Large intestine (tissue), 3 donors: Measurements from ENCODE around the gene SLC25A52. TPM values are rescaled to one million over a fixed set of nuclear protein-coding genes. Genes with fewer than 3 reads are reported as not detected.
"Not testable (repeated sequence)": the region's sequence is repeated elsewhere in the genome, so short reads cannot be mapped to it uniquely, and the experiment has no call there.

Experiments used
- DNase-seq, 2 donors: peaks; one replicate each; pipeline versions ENCODE4 v3.0.0 to v3.0.0-alpha.2; 2013
- H3K27ac ChIP-seq: one replicate; pipeline ENCODE4 v1.5.1; 2013; ENCODE audit warnings: low read length
- H3K27me3 ChIP-seq: 2 replicates; pipeline ENCODE4 v1.6.1; 2013; ENCODE audit warnings: low read length; ENCODE audit not compliant: control insufficient read depth, insufficient read depth
- H3K36me3 ChIP-seq: 2 replicates; pipeline ENCODE4 v1.6.1; 2013; ENCODE audit warnings: low read length; ENCODE audit not compliant: control insufficient read depth, insufficient read depth
- H3K4me1 ChIP-seq: one replicate; pipeline ENCODE4 v1.6.1; 2013; ENCODE audit warnings: low read length; ENCODE audit not compliant: control insufficient read depth, insufficient read depth
- H3K4me3 ChIP-seq: one replicate; pipeline ENCODE4 v1.5.1; 2013; ENCODE audit warnings: low read length
- H3K9me3 ChIP-seq: one replicate; pipeline ENCODE4 v1.6.1; 2013; ENCODE audit warnings: mild to moderate bottlenecking, low read depth, low read length, moderate library complexity; ENCODE audit not compliant: control insufficient read depth
- WGBS: methylation state at CpG from one replicate; pipeline ENCODE4 v1.1.5; 2013; ENCODE audit warnings: low lambda C conversion rate; ENCODE audit not compliant: insufficient coverage; 5-methylcytosine and 5-hydroxymethylcytosine counted together
- polyA plus RNA-seq: library from polyadenylated mRNA; unstranded; fragments of 120-200 nt; gene quantifications from one replicate; pipeline ENCODE4 v1.2.1, GENCODE V29; 2013

The SLC25A52 gene
- polyA plus RNA-seq, 1 donor = 0.04 TPM

DNA sequence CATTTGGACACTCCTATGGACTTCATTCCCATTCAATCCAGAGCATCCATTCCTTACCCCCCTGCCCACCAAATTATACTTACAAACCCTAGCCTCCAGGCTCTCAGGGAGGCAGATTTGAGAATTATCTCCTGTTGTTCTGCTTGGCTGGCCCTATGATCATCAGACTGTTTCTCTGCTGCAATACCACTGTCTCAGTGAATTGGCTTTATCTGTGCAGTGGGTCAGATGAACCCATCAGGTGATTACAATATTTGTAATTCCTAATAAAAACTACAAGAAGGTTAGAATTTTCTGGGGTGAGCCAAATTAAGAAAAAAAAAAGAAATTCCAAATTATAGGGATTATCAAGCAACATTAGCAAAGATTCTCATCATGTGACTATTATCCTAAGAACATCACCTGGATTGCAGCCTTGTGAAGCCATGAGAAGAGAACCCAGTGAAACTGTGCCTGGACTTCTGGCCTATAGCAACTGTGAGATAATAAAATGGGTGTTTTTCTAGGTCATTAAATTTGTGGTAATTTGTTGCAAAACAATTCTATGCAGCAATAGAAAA, 17.8 kb upstream of the SLC25A52 start:
- Histone ChIP-seq H3K4me3 (no peak overlapping the region), H3K27ac (no peak overlapping the region), H3K27me3 (no peaks in the 10 kb centered on the region), H3K36me3 (no peaks in the 10 kb centered on the region), H3K4me1 (peaks cover 9% of the 10 kb centered on the region), H3K9me3 (peaks cover 7% of the 10 kb centered on the region)
- DNase-seq = no peak

DNA sequence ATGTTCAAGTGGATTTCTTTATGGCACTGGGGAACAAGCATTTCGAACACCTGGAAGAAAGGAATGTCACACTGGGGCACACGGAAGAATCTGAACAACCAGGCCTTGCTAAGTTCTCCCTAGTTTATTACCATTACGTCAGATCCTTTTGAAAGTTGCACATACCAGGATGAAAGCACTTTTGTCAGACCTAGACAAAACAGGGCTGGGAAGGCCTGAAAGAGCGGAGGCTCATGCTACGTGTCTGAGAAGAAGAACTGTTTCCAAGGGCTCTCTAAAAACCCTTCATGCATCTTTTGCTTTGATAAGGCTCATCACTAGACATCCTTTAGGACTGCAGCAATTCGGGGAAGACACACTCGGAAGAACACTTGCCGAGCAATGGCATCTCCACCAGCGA, 15.4 kb upstream of the SLC25A52 start:
- Histone ChIP-seq H3K9me3 (peaks cover 7% of the 10 kb centered on the region), H3K4me3 (no peak overlapping the region), H3K36me3 (no peaks in the 10 kb centered on the region), H3K27ac (no peak overlapping the region), H3K27me3 (no peaks in the 10 kb centered on the region), H3K4me1 (peaks cover 9% of the 10 kb centered on the region)
- no peak for DNase-seq
- no CpG with 5 or more reads among the region's 9 CpGs for WGBS

GRCh38 chr18:31774962-31775361, 14.3 kb upstream of the SLC25A52 start:
- Histone ChIP-seq H3K4me1 (peaks cover 9% of the 10 kb centered on the region), H3K27ac (peak overlapping the region; percentile 37), H3K27me3 (no peaks in the 10 kb centered on the region), H3K36me3 (no peaks in the 10 kb centered on the region), H3K9me3 (peaks cover 7% of the 10 kb centered on the region), H3K4me3 (no peak overlapping the region)
- 80% methylated on average over 1 of the region's 5 CpGs for WGBS
- peak in 1 of 2 donors; percentile 46 for DNase-seq

DNA sequence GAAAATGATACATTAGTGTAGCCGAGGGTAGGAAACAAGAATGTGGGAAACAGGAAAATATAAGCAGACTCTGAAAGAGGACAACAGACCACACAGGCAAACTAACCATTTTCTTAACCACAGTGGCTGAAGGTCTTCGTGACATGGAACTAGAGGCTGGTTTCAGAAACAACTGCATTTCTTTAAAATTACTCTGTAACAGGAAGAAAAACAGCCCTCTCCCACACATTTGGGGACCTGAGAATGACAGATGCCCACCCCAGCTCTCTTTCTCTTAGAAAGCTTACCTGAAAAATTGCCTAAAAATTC, 13.8 kb upstream of the SLC25A52 start:
- H3K36me3 ChIP-seq = no peaks in the 10 kb centered on the region
- H3K27me3 ChIP-seq = no peaks in the 10 kb centered on the region
- DNase-seq = no peak
- no CpG with 5 or more reads among the region's 2 CpGs for WGBS
- H3K4me3 ChIP-seq = no peak overlapping the region
- peaks cover 7% of the 10 kb centered on the region for H3K9me3 ChIP-seq
- H3K4me1 ChIP-seq = peaks cover 9% of the 10 kb centered on the region
- H3K27ac ChIP-seq = peak overlapping the region; percentile 37

DNA sequence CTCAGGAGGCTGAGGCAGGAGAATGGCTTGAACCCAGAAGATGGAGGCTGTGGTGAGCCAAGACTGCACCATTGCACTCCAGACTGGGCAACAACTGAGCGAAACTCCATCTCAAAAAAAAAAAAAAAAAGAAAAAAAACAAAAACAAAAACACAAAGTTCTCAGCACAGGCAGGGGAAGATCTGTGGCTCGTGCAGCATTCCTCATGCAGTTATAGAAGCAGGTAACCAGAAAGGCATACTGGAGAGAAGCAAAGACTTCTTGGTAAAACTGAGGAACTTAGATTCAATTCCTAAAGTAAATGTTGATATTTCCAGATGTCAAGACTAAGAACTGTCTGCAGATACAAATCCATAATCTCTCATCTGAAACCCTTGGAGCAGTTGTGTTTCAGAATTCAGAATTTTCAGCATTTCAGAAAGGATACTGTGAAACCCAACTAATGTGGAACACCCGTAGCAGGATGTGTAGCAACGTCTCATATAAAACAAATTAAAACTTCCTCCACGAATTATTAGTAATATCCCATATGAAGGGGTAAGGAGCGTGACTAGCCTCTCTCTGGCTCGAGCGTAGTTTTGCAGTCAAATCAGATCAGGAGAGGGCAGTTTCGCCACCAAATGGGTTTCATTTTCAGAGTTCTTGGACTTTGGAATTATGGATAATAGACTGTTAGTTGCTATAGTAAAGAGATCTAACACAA, 13.2 kb upstream of the SLC25A52 start:
- Histone ChIP-seq H3K27ac (peak overlapping the region; percentile 62), H3K4me1 (peaks cover 9% of the 10 kb centered on the region), H3K9me3 (peaks cover 7% of the 10 kb centered on the region), H3K36me3 (no peaks in the 10 kb centered on the region), H3K4me3 (peak overlapping the region; percentile 17), H3K27me3 (no peaks in the 10 kb centered on the region)
- WGBS = 71% methylated on average over 5 of the region's 9 CpGs
- DNase-seq = peak; percentile 45 to 87

DNA sequence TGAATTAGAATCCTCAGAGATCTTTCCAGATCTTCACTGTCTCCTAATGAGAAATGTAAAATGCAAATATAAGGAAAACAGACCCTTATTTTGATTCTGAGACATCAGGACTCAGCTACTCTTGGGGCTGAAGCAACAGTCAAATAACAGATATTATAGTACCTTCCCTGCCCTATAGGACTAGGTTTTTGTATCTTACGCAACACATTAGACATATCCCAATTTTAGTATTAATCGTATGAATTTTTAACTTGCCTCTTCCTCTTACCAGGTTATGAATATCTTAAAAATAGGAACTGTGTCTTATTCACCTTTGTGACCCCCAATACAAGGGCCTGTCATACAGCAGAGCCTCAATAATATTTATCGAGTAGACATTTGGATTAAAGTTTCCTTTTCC, 12.0 kb upstream of the SLC25A52 start:
- 90% methylated on average over 3 of the region's 3 CpGs for WGBS
- Histone ChIP-seq H3K27ac (no peak overlapping the region), H3K36me3 (no peaks in the 10 kb centered on the region), H3K4me1 (peaks cover 9% of the 10 kb centered on the region), H3K27me3 (no peaks in the 10 kb centered on the region), H3K9me3 (no peaks in the 10 kb centered on the region), H3K4me3 (no peak overlapping the region)
- no peak for DNase-seq

- H3K9me3 ChIP-seq = no peaks in the 10 kb centered on the region
- no peaks in the 10 kb centered on the region for H3K27me3 ChIP-seq
- no peaks in the 10 kb centered on the region for H3K36me3 ChIP-seq
- H3K27ac ChIP-seq = no peak overlapping the region
- DNase-seq = no peak
- H3K4me3 ChIP-seq = no peak overlapping the region
- no peaks in the 10 kb centered on the region for H3K4me1 ChIP-seq
- no CpG with 5 or more reads among the region's 3 CpGs for WGBS
Observed at GRCh38 chr18:31750273-31750672, 10.4 kb downstream of the SLC25A52 start.

DNA sequence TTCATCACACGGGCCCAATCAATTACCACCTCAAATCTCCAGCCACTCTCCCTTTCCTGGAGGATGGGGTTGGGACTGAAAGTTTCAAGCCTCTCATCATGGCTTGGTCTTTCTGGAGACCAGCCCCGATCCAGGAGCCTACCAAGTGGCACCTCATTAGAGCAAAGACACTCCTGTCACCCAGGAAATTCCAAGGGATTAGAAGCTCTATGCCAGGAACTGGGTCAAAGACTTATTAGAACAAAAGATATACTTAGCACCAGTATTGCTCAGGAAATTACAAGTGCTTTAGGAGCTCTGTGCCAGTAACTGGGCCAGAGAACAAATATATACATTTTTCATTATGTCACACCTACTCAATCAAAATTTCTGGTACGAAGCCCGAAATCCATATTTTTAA, 14.3 kb downstream of the SLC25A52 start:
- no peak for DNase-seq
- Histone ChIP-seq H3K4me3 (no peak overlapping the region), H3K36me3 (no peaks in the 10 kb centered on the region), H3K4me1 (no peaks in the 10 kb centered on the region), H3K9me3 (no peaks in the 10 kb centered on the region), H3K27ac (no peak overlapping the region), H3K27me3 (no peaks in the 10 kb centered on the region)
- WGBS = no CpG with 5 or more reads among the region's 4 CpGs

GRCh38 chr18:31744321-31745067, 16.2 kb downstream of the SLC25A52 start:
- no peak overlapping the region for H3K27ac ChIP-seq
- H3K9me3 ChIP-seq = no peaks in the 10 kb centered on the region
- 100% methylated on average over 2 of the region's 15 CpGs for WGBS
- no peak overlapping the region for H3K4me3 ChIP-seq
- H3K4me1 ChIP-seq = no peaks in the 10 kb centered on the region
- H3K27me3 ChIP-seq = no peaks in the 10 kb centered on the region
- H3K36me3 ChIP-seq = no peaks in the 10 kb centered on the region
- no peak for DNase-seq

- not testable (repeated sequence) for H3K27me3 ChIP-seq, H3K9me3 ChIP-seq, H3K36me3 ChIP-seq, H3K4me1 ChIP-seq, H3K4me3 ChIP-seq, H3K27ac ChIP-seq, DNase-seq
- WGBS = no CpG with 5 or more reads among the region's 5 CpGs
Observed at GRCh38 chr18:31743600-31743999, 17.1 kb downstream of the SLC25A52 start.
